K562 (cell line): ENCODE data around the gene RBM20. TPM values are rescaled to one million over a fixed set of nuclear protein-coding genes. Genes with fewer than 3 reads are reported as not detected.

Experiments
- AFF4 ChIP-seq: sonication (generic); formaldehyde crosslinking; IDR thresholded peaks from 2 replicates; pipeline ENCODE4 v1.8.0; 2023; ENCODE audit warnings: mild to moderate bottlenecking, missing genetic modification reagents
- ARHGAP35 ChIP-seq: fragments of 450-650 bp; IDR thresholded peaks from 2 replicates; pipeline ENCODE4 v1.6.1; 2018; ENCODE audit not compliant: partially characterized antibody
- CEBPB ChIP-seq: fragments of 450-650 bp; IDR thresholded peaks from 2 replicates; pipeline ENCODE4 v1.6.1; 2016; ENCODE audit warnings: missing genetic modification characterization, missing compliant biosample characterization
- CLOCK ChIP-seq: fragments of 250-450 bp; sonication (Bioruptor Pico); IDR thresholded peaks from 2 replicates; pipeline ENCODE4 v1.4.0; 2020; ENCODE audit warnings: mild to moderate bottlenecking, moderate library complexity, borderline replicate concordance
- ETV1 ChIP-seq: fragments of 450-650 bp; conservative IDR thresholded peaks from 2 replicates; pipeline ENCODE4 v1.6.1; 2016; ENCODE audit warnings: missing genetic modification characterization, control low read depth, low read depth, missing compliant biosample characterization
- HMG20A ChIP-seq: fragments of 450-650 bp; formaldehyde crosslinking; conservative IDR thresholded peaks from 2 replicates; pipeline ENCODE4 v1.4.0; 2020; ENCODE audit warnings: mild to moderate bottlenecking, mixed read lengths
- MAFK ChIP-seq: IDR thresholded peaks from 2 replicates; pipeline ENCODE4 v1.6.1; 2011; ENCODE audit warnings: low read length, improper control_type of control experiment
- MCM2 ChIP-seq: fragments of 450-650 bp; IDR thresholded peaks from 2 replicates; pipeline ENCODE4 v1.6.1; 2017; ENCODE audit warnings: low read depth, mild to moderate bottlenecking
- POLR2H ChIP-seq: IDR thresholded peaks from 2 replicates; pipeline ENCODE4 v1.6.1; 2016; ENCODE audit warnings: missing genetic modification characterization, low read depth, mild to moderate bottlenecking, control low read depth, missing compliant biosample characterization, moderate library complexity
- PPARD ChIP-seq: fragments of 250-450 bp; sonication (Bioruptor Pico); IDR thresholded peaks from 2 replicates; pipeline ENCODE4 v1.8.0; 2022; ENCODE audit warnings: inconsistent platforms, mild to moderate bottlenecking, moderate library complexity
- SIX5 ChIP-seq, 2 experiments: IDR thresholded peaks; 2 replicates each; pipeline ENCODE4 v1.6.1; 2011; ENCODE audit warnings: low read length in 2 of 2, borderline replicate concordance in 1 of 2, low read depth in 1 of 2, mild to moderate bottlenecking in 1 of 2, moderate library complexity in 1 of 2; ENCODE audit not compliant: insufficient read depth in 1 of 2
- SMARCC2 ChIP-seq: fragments of 450-650 bp; IDR thresholded peaks from 2 replicates; pipeline ENCODE4 v1.6.1; 2017; ENCODE audit warnings: antibody characterized with exemption, moderate library complexity, mild to moderate bottlenecking, low read depth
- SP1 ChIP-seq: sonication (generic); formaldehyde crosslinking; IDR thresholded peaks from 2 replicates; pipeline ENCODE4 v1.8.1; 2022; ENCODE audit warnings: mild to moderate bottlenecking, missing genetic modification reagents
- TEAD4 ChIP-seq, 2 experiments: sonication (generic) in 1 of 2; formaldehyde crosslinking in 1 of 2; IDR thresholded peaks; 2 replicates each; pipeline versions ENCODE4 v1.6.1 to v1.8.0; 2012 to 2022; ENCODE audit warnings: borderline replicate concordance in 1 of 2, inconsistent platforms in 1 of 2, low read length in 1 of 2, mild to moderate bottlenecking in 1 of 2, missing genetic modification reagents in 1 of 2
- TRIM24 ChIP-seq, 2 experiments: fragments of 450-650 bp; IDR thresholded peaks; 2 replicates each; pipeline ENCODE4 v1.6.1; 2016
- ZNF282 ChIP-seq: sonication (generic); formaldehyde crosslinking; IDR thresholded peaks from 2 replicates; pipeline ENCODE4 v1.8.1; 2023; ENCODE audit warnings: missing genetic modification reagents
- ZNF707 ChIP-seq: fragments of 250-450 bp; sonication (Bioruptor Pico); conservative IDR thresholded peaks from 2 replicates; pipeline ENCODE4 v1.8.0; 2022; ENCODE audit warnings: inconsistent platforms, mild to moderate bottlenecking, moderate library complexity
- polyA plus RNA-seq, 8 experiments: library from polyadenylated mRNA; depleted of rRNA in 4 of 8; stranded (reverse) in 5 of 8; unstranded in 3 of 8; fragments of >200 nt; fragmentation: Nextera tagmentation in 2 of 8; fragmentation: Illumina TruSeq in 1 of 8; extraction: Ambion mirVana in 2 of 8; extraction: Trizol in 1 of 8; gene quantifications; 2 replicates each; pipeline versions ENCODE4 v1.2.1 to v1.2.3, GENCODE V29; 2011 to 2014; ENCODE audit warnings: inconsistent platforms in 1 of 8, missing spikeins in 1 of 8
- total RNA-seq, 7 experiments: library from RNA; depleted of rRNA in 6 of 7; stranded (reverse); fragments of >200 nt in 6 of 7; fragmentation: Illumina TruSeq in 2 of 7; extraction: Trizol in 2 of 7; gene quantifications; 2 replicates each; pipeline versions ENCODE4 v1.2.1 to v1.2.3, GENCODE V29; 2011 to 2021; ENCODE audit warnings: low replicate concordance in 1 of 7

RBM20 gene
- total and polyA plus RNA-seq, 9 of the 15 experiments (the other 6 are each of a cell fraction or from before 2014, with no cell fraction given) = 0.63 to 5.7 (median 3.2) TPM

GRCh38 chr10:110664483-110665420 is 20.6 kb downstream of the RBM20 start (continued):
- TF ChIP-seq AFF4 (CRISPR knock-in tag) (no peak), CEBPB (peak; percentile 97), ETV1 (no peak), HMG20A (CRISPR knock-in tag) (no peak), POLR2H (tag) (peak; percentile 51; the same call in 1 of the 2 replicates), SP1 (CRISPR knock-in tag) (0 out of 2 replicates have a peak, but pooled peaks have one; percentile 36), PPARD (CRISPR knock-in tag) (no peak), TEAD4 (IDR thresholded peaks at IDR 0.05; ENCODE audit: low read length) (peak; percentile 47), TEAD4 (CRISPR knock-in tag; IDR thresholded peaks at IDR 0.05; ENCODE audit: borderline replicate concordance) (no peak), ZNF707 (CRISPR knock-in tag) (no peak), ZNF282 (CRISPR knock-in tag) (no peak), MAFK (peak; percentile 78), ARHGAP35 (no peak), SIX5 (IDR thresholded peaks at IDR 0.05; ENCODE audit: borderline replicate concordance in 1 of 2, insufficient read depth in 1 of 2, low read depth in 1 of 2, low read length in 2 of 2) (no peak), CLOCK (CRISPR knock-in tag) (no peak), SMARCC2 (peak; percentile 68; the same call in 1 of the 2 replicates), MCM2 (no peak), TRIM24 (IDR thresholded peaks at IDR 0.05) (peak in 1 of 2 experiments; percentile 69; a peak in 1 of 4 replicates)
